ENCODE results near the gene TSC1. TPM values are rescaled to one million over a fixed set of nuclear protein-coding genes. Genes with fewer than 3 reads are reported as not detected.

Gene TSC1
- total and polyA plus RNA-seq, 9 donors = 18.9 to 49.1 (median 40.5) TPM

- no peak for DNase-seq
- 81 to 82% (median 82%) methylated on average over 8 of the region's 8 CpGs for WGBS, 3 donors
- Histone ChIP-seq H3K27ac (no peak overlapping the region), H3K27me3 (no peaks in the 10 kb centered on the region), H3K4me3 (no peak overlapping the region), H3K36me3 (no peaks in the 10 kb centered on the region), H3K4me1 (ENCODE audit: insufficient read depth) (no peaks in the 10 kb centered on the region), H3K9me3 (no peaks in the 10 kb centered on the region)
- intact Hi-C loops (cut with DNase I) = no loop called here
- TF ChIP-seq CTCF (IDR thresholded peaks at IDR 0.05) = no peak
- TF ChIP-seq POLR2A (IDR thresholded peaks at IDR 0.05) = no peak
- no peak for TF ChIP-seq EP300 (IDR thresholded peaks at IDR 0.05)
These were observed 79.7 kb downstream of the TSC1 start for GRCh38 chr9:132864691-132865090.

GRCh38 chr9:132864277-132864676, 80.1 kb downstream of the TSC1 start:
- intact Hi-C loops (cut with DNase I) = no loop called here
- no peak overlapping the region for H3K4me3 ChIP-seq
- TF ChIP-seq EP300 (IDR thresholded peaks at IDR 0.05) = no peak
- no peak for TF ChIP-seq POLR2A (IDR thresholded peaks at IDR 0.05)
- no peak for TF ChIP-seq CTCF (IDR thresholded peaks at IDR 0.05)
- H3K27me3 ChIP-seq = no peaks in the 10 kb centered on the region
- no peaks in the 10 kb centered on the region for H3K9me3 ChIP-seq
- DNase-seq = no peak
- WGBS, 3 donors = 82 to 89% (median 82%) methylated on average over 2 of the region's 2 CpGs
- H3K4me1 ChIP-seq (ENCODE audit: insufficient read depth) = no peaks in the 10 kb centered on the region
- no peak overlapping the region for H3K27ac ChIP-seq
- no peaks in the 10 kb centered on the region for H3K36me3 ChIP-seq

- H3K4me3 ChIP-seq = no peak overlapping the region
- no peak overlapping the region for H3K27ac ChIP-seq
- 80 to 88% (median 87%) methylated on average over 12 of the region's 12 CpGs for WGBS, 3 donors
- H3K4me1 ChIP-seq (ENCODE audit: insufficient read depth) = no peaks in the 10 kb centered on the region
- no peak for DNase-seq
- no peaks in the 10 kb centered on the region for H3K9me3 ChIP-seq
- TF ChIP-seq POLR2A (IDR thresholded peaks at IDR 0.05) (no peak), EP300 (IDR thresholded peaks at IDR 0.05) (no peak), CTCF (IDR thresholded peaks at IDR 0.05) (no peak)
- intact Hi-C loops (cut with DNase I) = no loop called here
- no peaks in the 10 kb centered on the region for H3K36me3 ChIP-seq
- H3K27me3 ChIP-seq = no peaks in the 10 kb centered on the region
These were observed 81.3 kb downstream of the TSC1 start for GRCh38 chr9:132863096-132863495.

GRCh38 chr9:132862533-132862932, 81.9 kb downstream of the TSC1 start:
- WGBS, 3 donors = 61 to 70% (median 62%) methylated on average over 6 of the region's 6 CpGs
- TF ChIP-seq EP300 (IDR thresholded peaks at IDR 0.05) = no peak
- no peak for TF ChIP-seq POLR2A (IDR thresholded peaks at IDR 0.05)
- TF ChIP-seq CTCF (IDR thresholded peaks at IDR 0.05) = no peak
- H3K27me3 ChIP-seq = no peaks in the 10 kb centered on the region
- DNase-seq = no peak
- no peak overlapping the region for H3K27ac ChIP-seq
- no peaks in the 10 kb centered on the region for H3K9me3 ChIP-seq
- H3K4me1 ChIP-seq (ENCODE audit: insufficient read depth) = no peaks in the 10 kb centered on the region
- no peaks in the 10 kb centered on the region for H3K36me3 ChIP-seq
- no peak overlapping the region for H3K4me3 ChIP-seq
- intact Hi-C loops (cut with DNase I) = no loop called here
